HG03196 (cell line): Measurements from ENCODE around the gene PCDHGA11.
"Not testable (repeated sequence)": the region's sequence is repeated elsewhere in the genome, so short reads cannot be mapped to it uniquely, and the experiment has no call there.

Source experiments
- ATAC-seq: cut with Tn5 transposase; IDR thresholded peaks from one replicate; pipeline ENCODE4 v1.9.1; 2021; ENCODE audit not compliant: unreplicated experiment

Gene PCDHGA11

GRCh38 chr5:141420855-141421488 lies at the start of gene PCDHGA11:
TSS of gene PCDHGA11 (plus strand) at chr5:141421051. CDS start at chr5:141421228, 177 bp downstream.
- ATAC-seq: no peak

DNA sequence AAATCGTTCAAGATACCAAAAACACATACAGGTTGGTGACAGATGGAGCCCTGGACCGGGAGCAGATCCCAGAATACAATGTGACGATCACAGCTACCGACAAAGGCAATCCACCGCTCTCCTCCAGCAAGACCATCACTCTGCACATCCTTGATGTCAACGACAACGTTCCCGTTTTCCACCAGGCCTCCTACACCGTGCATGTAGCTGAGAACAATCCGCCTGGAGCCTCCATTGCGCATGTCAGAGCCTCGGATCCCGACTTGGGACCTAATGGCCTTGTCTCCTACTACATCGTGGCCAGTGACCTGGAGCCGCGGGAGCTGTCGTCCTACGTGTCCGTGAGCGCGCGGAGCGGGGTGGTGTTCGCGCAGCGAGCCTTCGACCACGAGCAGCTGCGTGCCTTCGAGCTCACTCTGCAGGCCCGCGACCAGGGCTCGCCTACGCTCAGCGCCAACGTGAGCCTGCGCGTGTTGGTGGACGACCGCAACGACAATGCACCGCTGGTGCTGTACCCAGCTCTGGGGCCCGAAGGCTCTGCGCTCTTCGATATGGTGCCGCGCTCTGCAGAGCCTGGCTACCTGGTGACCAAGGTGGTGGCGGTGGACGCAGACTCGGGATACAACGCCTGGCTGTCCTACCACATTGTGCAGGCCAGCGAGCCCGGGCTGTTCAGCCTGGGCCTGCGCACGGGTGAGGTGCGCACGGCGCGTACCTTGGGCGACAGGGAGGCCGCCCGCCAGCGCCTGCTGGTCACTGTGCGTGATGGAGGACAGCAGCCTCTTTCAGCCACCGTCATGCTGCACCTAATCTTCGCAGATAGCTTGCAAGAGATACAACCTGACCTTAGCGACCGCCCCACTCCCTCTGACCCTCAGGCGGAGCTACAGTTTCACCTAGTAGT lies 49.0 kb upstream of the PCDHGA11 start:
- ATAC-seq: no peak

DNA sequence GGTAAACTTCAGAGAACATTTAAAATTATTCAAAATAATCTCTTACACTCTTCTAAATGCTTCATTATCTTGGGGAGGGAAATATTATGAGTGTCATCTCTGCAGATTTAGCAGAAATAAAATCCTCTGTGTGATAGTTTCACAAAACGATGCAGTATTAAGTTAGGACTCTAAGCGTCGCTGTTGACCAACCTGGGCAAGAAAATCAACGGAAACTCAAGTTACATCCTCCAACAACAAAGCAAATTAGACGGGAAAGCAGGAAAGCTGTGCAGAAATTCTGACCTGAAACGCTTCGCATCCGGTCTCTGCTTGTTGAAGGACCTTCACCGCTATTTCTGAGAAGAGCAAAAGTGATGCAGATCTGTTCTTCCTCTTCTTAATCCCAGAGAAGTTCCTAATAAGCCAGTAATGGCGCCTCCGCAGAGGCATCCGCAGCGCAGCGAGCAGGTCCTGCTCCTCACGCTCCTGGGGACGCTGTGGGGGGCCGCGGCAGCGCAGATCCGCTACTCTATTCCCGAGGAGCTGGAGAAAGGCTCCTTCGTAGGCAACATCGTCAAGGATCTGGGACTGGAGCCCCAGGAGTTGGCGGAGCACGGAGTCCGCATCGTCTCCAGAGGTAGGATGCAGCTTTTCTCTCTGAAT lies 47.1 kb upstream of the PCDHGA11 start, which contains the start of gene PCDHGA6:
TSS of gene PCDHGA6 (plus strand) at position 219 of the 645 bp plus-strand sequence. CDS start at position 412, 193 bp downstream.
- ATAC-seq: no peak

- ATAC-seq: no peak
Observed at GRCh38 chr5:141374627-141375026, 46.2 kb upstream of the PCDHGA11 start.

DNA sequence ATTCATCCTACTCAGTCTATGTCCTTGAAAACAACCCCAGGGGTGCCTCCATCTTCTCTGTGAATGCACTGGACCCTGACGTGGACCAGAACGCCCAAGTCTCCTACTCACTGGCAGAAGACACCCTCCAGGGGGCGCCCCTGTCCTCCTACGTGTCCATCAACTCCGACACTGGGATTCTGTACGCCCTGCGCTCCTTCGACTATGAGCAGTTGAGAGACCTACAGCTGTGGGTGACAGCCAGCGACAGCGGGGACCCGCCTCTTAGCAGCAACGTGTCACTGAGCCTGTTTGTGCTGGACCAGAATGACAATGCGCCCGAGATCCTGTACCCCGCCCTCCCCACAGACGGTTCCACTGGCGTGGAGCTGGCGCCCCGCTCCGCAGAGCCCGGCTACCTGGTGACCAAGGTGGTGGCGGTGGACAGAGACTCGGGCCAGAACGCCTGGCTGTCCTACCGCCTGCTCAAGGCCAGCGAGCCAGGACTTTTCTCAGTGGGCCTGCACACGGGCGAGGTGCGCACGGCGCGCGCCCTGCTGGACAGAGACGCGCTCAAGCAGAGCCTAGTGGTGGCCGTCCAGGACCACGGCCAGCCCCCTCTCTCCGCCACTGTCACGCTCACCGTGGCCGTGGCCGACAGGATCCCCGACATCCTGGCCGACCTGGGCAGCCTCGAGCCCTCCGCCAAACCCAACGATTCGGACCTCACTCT lies 45.3 kb upstream of the PCDHGA11 start:
- ATAC-seq: not testable (repeated sequence)

DNA sequence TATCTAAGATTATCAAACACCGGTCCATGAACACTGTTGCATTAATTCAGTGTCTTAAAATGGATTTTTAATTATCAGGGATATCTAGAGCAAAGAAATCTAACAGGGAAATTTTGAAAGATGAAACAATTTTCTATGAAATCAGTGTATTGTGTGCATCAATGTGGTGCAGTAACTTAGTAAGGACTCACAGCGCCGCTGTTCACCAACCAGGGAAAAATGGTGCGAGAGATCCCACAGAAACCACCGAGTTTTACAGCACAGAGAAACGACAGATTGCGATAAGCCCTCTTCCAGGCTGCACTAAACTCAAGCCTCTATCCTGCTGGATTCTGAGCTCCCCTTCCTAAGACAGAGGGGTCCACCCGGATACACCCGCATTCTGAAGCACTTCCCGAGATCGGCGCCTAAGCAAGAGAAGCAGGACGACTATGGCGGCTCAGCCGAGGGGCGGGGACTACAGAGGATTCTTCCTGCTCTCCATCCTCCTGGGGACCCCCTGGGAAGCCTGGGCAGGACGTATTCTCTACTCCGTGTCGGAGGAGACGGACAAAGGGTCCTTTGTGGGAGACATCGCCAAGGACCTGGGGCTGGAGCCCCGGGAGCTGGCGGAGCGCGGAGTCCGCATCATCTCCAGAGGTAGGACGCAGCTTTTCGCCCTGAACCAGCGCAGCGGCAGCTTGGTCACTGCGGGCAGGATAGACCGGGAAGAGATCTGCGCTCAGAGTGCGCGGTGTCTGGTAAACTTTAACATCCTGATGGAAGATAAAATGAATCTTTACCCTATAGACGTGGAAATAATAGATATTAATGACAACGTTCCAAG lies 38.2 kb upstream of the PCDHGA11 start, which contains the start of gene PCDHGA7:
TSS of gene PCDHGA7 (plus strand) at position 274 of the 826 bp plus-strand sequence. CDS start at position 432, 158 bp downstream.
- ATAC-seq: no peak

DNA sequence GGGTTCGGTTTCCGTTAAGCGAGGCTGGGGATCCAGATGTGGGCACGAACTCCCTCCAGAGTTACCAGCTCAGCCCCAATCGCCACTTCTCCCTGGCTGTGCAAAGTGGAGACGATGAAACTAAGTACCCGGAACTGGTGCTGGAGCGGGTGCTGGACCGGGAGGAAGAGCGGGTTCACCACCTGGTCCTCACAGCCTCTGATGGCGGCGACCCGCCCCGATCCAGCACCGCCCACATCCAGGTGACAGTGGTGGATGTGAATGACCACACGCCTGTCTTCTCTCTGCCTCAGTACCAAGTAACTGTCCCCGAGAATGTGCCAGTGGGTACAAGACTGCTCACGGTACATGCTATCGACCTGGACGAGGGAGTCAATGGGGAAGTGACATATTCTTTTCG lies 37.5 kb upstream of the PCDHGA11 start:
- no peak for ATAC-seq

- ATAC-seq: no peak
Observed at GRCh38 chr5:141384471-141385267, 36.2 kb upstream of the PCDHGA11 start.

DNA sequence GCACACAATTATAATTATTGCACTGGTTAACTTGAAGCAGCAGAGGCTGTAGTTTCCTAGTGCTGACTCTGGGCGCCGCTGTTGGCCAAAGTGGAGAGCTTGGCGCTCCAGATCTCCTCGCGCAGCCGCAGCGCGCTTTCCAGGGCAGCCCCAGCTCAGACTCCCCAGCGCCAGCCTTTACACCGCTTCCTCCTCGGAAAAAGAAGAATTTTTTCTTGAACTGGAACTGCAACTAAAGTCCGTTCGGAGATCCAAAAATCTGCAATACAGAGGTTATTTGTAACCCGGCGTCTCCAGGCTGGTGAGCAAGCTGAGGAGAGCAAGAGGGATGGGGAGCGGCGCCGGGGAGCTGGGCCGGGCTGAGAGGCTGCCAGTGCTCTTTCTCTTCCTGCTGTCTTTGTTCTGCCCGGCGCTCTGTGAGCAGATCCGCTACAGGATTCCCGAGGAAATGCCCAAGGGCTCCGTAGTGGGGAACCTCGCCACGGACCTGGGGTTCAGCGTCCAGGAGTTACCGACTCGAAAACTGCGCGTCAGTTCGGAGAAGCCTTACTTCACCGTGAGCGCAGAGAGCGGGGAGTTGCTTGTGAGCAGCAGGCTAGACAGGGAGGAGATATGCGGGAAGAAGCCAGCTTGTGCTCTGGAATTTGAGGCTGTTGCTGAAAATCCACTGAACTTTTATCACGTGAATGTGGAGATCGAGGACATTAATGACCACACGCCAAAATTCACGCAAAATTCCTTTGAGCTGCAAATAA lies 33.1 kb upstream of the PCDHGA11 start, which contains the start of gene PCDHGB4:
TSS of gene PCDHGB4 (plus strand) at position 142 of the 755 bp plus-strand sequence. CDS start at position 329, 187 bp downstream.
- not testable (repeated sequence) for ATAC-seq

DNA sequence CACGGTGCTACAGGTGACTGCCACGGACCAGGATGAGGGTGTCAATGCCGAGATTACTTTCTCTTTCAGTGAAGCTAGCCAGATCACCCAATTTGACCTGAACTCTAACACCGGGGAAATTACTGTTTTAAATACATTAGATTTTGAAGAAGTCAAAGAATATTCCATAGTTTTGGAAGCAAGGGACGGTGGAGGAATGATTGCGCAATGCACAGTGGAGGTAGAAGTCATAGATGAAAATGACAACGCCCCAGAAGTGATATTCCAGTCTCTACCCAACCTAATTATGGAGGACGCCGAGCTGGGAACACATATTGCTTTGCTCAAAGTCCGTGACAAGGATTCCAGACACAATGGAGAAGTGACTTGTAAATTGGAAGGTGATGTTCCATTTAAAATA lies 32.2 kb upstream of the PCDHGA11 start:
- ATAC-seq: no peak

DNA sequence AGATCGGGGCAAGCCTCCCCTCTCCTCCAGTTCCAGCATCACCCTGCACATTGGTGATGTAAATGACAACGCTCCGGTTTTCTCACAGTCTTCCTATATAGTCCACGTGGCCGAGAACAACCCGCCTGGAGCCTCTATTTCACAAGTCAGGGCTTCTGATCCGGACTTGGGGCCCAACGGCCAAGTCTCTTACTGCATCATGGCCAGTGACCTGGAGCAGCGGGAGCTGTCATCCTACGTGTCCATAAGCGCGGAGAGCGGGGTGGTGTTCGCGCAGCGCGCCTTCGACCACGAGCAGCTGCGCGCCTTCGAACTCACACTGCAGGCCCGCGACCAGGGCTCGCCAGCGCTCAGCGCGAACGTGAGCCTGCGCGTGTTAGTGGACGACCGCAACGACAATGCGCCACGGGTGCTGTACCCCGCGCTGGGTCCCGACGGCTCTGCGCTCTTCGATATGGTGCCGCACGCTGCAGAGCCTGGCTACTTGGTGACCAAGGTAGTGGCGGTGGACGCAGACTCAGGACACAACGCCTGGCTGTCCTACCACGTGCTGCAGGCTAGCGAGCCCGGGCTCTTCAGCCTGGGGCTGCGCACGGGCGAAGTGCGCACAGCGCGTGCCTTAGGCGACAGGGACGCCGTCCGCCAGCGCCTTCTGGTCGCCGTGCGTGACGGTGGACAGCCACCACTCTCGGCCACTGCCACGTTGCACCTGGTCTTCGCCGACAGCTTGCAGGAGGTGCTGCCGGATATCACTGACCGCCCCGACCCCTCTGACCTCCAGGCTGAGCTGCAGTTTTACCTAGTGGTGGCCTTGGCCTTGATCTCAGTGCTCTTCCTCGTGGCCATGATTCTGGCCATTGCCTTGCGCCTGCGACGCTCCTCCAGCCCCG lies 31.5 kb upstream of the PCDHGA11 start:
- no peak for ATAC-seq

DNA sequence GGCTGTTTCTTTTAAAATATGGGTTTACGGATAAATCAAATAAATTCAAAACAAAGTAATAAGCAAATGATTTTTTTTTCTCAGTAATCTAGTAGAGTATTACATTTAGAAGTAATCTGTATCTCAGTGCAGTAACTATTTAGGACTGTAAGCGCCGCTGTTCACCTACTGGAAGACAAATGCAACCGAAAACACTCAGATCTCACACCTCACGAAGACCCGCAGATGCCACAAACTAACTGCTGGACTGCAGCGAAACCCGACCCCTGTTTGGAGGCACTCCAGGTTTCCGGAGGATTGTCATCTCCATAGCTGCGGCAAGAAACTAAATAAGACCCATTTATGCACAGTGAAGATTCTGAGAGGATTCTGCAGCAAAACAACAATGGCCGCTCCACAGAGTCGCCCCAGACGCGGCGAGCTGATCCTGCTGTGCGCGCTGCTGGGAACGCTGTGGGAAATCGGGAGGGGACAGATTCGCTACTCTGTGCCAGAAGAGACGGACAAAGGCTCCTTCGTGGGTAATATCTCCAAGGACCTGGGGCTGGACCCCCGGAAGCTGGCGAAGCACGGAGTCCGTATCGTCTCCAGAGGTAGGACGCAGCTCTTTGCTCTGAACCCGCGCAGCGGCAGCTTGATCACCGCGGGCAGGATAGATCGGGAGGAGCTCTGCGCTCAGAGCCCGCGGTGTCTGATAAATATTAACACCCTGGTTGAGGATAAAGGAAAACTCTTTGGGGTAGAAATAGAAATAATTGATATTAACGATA lies 28.2 kb upstream of the PCDHGA11 start, which contains the start of gene PCDHGA8:
TSS of gene PCDHGA8 (plus strand) at position 205 of the 770 bp plus-strand sequence. CDS start at position 386, 181 bp downstream.
- ATAC-seq: no peak

DNA sequence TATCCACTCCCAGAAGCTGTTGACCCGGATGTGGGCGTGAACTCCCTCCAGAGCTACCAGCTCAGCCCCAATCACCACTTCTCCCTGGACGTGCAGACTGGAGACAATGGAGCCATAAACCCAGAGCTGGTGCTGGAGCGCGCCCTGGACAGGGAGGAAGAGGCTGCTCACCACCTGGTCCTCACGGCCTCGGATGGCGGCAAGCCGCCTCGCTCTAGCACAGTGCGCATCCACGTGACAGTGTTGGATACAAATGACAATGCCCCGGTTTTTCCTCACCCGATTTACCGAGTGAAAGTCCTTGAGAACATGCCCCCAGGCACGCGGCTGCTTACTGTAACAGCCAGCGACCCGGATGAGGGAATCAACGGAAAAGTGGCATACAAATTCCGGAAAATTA lies 27.6 kb upstream of the PCDHGA11 start:
- no peak for ATAC-seq

DNA sequence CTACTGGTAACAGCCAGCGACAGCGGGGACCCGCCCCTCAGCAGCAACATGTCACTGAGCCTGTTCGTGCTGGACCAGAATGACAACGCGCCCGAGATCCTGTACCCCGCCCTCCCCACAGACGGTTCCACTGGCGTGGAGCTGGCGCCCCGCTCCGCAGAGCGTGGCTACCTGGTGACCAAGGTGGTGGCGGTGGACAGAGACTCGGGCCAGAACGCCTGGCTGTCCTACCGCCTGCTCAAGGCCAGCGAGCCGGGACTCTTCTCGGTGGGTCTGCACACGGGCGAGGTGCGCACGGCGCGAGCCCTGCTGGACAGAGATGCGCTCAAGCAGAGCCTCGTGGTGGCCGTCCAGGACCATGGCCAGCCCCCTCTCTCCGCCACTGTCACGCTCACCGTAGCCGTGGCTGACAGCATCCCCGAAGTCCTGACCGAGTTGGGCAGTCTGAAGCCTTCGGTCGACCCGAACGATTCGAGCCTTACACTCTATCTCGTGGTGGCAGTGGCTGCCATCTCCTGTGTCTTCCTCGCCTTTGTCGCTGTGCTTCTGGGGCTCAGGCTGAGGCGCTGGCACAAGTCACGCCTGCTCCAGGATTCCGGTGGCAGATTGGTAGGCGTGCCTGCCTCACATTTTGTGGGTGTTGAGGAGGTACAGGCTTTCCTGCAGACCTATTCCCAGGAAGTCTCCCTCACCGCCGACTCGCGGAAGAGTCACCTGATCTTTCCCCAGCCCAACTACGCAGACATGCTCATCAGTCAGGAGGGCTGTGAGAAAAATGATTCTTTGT lies 26.3 kb upstream of the PCDHGA11 start:
- ATAC-seq: not testable (repeated sequence)

DNA sequence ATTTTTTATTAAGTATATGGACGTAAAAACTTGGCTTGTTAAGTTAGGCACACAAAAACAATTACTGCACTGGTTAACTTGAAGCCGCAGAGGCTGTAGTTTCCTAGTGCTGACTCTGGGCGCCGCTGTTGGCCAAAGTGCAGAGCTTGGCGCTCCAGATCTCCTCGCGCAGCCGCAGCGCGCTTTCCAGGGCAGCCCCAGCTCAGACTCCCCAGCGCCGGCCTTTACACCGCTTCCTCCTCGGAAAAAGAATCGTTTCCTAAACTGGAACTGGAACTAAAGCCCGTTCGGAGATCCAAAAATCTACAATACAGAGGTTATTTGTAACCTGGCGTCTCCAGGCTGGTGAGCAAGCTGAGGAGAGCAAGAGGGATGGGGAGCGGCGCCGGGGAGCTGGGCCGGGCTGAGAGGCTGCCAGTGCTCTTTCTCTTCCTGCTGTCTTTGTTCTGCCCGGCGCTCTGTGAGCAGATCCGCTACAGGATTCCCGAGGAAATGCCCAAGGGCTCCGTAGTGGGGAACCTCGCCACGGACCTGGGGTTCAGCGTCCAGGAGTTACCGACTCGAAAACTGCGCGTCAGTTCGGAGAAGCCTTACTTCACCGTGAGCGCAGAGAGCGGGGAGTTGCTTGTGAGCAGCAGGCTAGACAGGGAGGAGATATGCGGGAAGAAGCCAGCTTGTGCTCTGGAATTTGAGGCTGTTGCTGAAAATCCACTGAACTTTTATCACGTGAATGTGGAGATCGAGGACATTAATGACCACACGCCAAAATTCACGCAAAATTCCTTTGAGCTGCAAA lies 22.9 kb upstream of the PCDHGA11 start, which contains the start of gene PCDHGB5:
TSS of gene PCDHGB5 (plus strand) at position 192 of the 796 bp plus-strand sequence. CDS start at position 373, 181 bp downstream.
- ATAC-seq: peak; percentile 96
